HL-60 (cell line): ENCODE measurements around the gene EPB41.

Experiments used
- CTCF ChIP-seq: IDR thresholded peaks from one replicate; pipeline ENCODE4 v1.5.1; 2011; ENCODE audit warnings: low read length, control low read depth, inconsistent platforms; ENCODE audit not compliant: insufficient read depth
- POLR2AphosphoS5 ChIP-seq: IDR thresholded peaks from 2 replicates; pipeline ENCODE4 v1.6.1; 2012; ENCODE audit warnings: low read depth

- TF ChIP-seq CTCF (no peak), POLR2AphosphoS5 (no peak)
These were observed 35.6 kb upstream of the EPB41 start for GRCh38 chr1:28878796-28879195.
